Stimulated activated effector memory CD8-positive, alpha-beta T cell treated with anti-CD3 and anti-CD28 coated beads, Interleukin-12 subunit alpha, Interleukin-12 subunit beta, amount 100 ng/mL, for 72 hours (primary cell): ENCODE results near the gene PLEKHA5.

Source experiments
- ATAC-seq: fragments of 150-1000 bp; cut with Tn5 transposase; 2 replicates; pipeline ENCODE4 v1.10.0; 2021
- DNase-seq, 2 donors: peaks; one replicate each; pipeline ENCODE4 v3.0.0; 2021 to 2022; ENCODE audit warnings: low spot score in 2 of 2
- H3K27ac Mint-ChIP-seq: one replicate; pipeline ENCODE4 v1.8.0; 2022; ENCODE audit warnings: mild to moderate bottlenecking, mixed read lengths
- H3K36me3 Mint-ChIP-seq: one replicate; pipeline ENCODE4 v1.8.0; 2022; ENCODE audit warnings: mild to moderate bottlenecking, mixed read lengths
- H3K4me1 Mint-ChIP-seq: one replicate; pipeline ENCODE4 v1.8.0; 2022; ENCODE audit warnings: mixed read lengths
- H3K4me3 Mint-ChIP-seq: one replicate; pipeline ENCODE4 v1.8.0; 2022; ENCODE audit warnings: mild to moderate bottlenecking, mixed read lengths
- H3K9me3 Mint-ChIP-seq: one replicate; pipeline ENCODE4 v1.8.0; 2022; ENCODE audit warnings: mixed read lengths

PLEKHA5 gene

GRCh38 chr12:19113464-19113863, 16.1 kb upstream of the PLEKHA5 start:
- Mint-ChIP-seq H3K27ac (no peak overlapping the region), H3K9me3 (no peaks in the 10 kb centered on the region), H3K4me1 (no peaks in the 10 kb centered on the region), H3K36me3 (no peaks in the 10 kb centered on the region), H3K4me3 (no peak overlapping the region)
- DNase-seq (no peak), ATAC-seq (no peak)

DNA sequence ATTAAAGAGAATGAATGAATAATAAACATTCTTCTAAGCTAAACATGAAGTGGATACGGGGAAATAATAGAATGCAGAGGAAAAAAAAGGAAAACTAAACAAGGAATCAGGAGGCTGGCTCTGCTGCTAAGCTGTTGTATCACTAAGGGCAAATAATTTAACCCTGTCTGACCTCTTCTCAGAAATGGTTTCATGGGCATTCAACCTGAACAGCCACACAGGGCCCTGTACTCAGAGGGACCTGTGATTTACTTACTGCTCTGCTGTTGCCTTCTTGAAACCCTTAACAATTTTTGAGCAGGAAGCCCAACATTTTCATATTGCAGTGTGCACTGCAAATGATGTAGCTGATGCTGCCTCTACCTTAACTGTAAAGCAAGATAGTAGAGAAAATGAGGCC, 14.2 kb upstream of the PLEKHA5 start:
- Mint-ChIP-seq H3K36me3 (no peaks in the 10 kb centered on the region), H3K4me1 (no peaks in the 10 kb centered on the region), H3K4me3 (no peak overlapping the region), H3K27ac (no peak overlapping the region), H3K9me3 (no peaks in the 10 kb centered on the region)
- no peak for DNase-seq
- ATAC-seq: no peak

- Mint-ChIP-seq H3K4me3 (no peak overlapping the region), H3K9me3 (no peaks in the 10 kb centered on the region), H3K27ac (no peak overlapping the region), H3K36me3 (no peaks in the 10 kb centered on the region), H3K4me1 (no peaks in the 10 kb centered on the region)
- no peak for ATAC-seq
- DNase-seq: no peak
These were observed 10.1 kb upstream of the PLEKHA5 start for GRCh38 chr12:19119440-19119839.

GRCh38 chr12:19120795-19121194, 8.7 kb upstream of the PLEKHA5 start:
- Mint-ChIP-seq H3K36me3 (no peaks in the 10 kb centered on the region), H3K9me3 (no peaks in the 10 kb centered on the region), H3K4me1 (no peaks in the 10 kb centered on the region), H3K4me3 (no peak overlapping the region), H3K27ac (no peak overlapping the region)
- DNase-seq (no peak), ATAC-seq (no peak)

- H3K4me3 Mint-ChIP-seq: no peak overlapping the region
- DNase-seq: no peak
These were observed 8.0 kb upstream of the PLEKHA5 start for GRCh38 chr12:19121449-19122018.

DNA sequence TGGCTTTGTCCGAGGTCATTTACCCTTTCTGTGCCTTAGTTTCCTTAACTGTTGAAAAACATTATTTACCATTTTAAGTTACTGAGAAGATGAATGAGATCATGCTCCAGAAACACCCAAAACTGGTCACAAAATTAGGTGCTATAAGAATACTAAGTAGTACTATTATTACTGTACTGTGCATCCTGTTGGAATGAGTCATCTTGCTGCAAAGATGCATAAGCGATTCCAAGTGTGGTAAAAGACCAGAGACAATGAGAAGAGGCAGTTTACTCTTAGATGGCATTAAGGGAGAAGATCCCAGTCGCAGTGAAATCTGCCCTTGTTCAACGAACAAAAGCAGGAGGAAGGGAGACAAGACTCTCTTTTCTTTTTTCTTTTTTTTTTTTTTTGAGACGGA, 4.2 kb upstream of the PLEKHA5 start:
- peak overlapping the region; percentile 48 for H3K4me3 Mint-ChIP-seq
- DNase-seq (no peak), ATAC-seq (peak; percentile 88)
- H3K9me3 Mint-ChIP-seq: peaks cover 12% of the 10 kb centered on the region
- H3K4me1 Mint-ChIP-seq: peaks cover 2% of the 10 kb centered on the region
- H3K36me3 Mint-ChIP-seq: no peaks in the 10 kb centered on the region
- H3K27ac Mint-ChIP-seq: peak overlapping the region; percentile 58

More at GRCh38 chr12:19121449-19122018, 8.0 kb upstream of the PLEKHA5 start:
- Mint-ChIP-seq H3K4me1 (no peaks in the 10 kb centered on the region), H3K27ac (no peak overlapping the region), H3K36me3 (no peaks in the 10 kb centered on the region), H3K9me3 (no peaks in the 10 kb centered on the region)
- no peak for ATAC-seq

DNA sequence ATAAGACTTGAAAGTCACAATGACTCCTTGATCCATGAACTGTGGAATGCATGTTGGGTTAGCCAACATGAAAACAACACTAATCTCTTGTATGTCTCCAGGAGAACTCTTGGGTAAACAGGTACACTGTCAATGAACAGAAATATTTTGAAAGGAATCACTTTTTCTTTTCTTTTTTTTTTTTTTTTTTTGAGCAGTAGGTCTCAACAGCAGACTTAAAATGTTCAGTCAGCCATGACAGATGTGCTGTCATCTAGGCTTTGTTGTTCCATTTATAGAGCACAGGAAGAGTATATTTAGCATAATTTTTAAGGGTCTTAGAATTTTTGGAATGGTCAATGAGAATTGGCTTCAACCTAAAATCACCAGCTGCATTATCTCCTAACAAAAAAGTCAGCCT, 2.3 kb upstream of the PLEKHA5 start:
- peaks cover 12% of the 10 kb centered on the region for H3K9me3 Mint-ChIP-seq
- no peak overlapping the region for H3K27ac Mint-ChIP-seq
- H3K4me3 Mint-ChIP-seq: no peak overlapping the region
- DNase-seq: no peak
- no peak for ATAC-seq
- peaks cover 14% of the 10 kb centered on the region for H3K4me1 Mint-ChIP-seq
- no peaks in the 10 kb centered on the region for H3K36me3 Mint-ChIP-seq

- peaks cover 14% of the 10 kb centered on the region for H3K4me1 Mint-ChIP-seq
- H3K4me3 Mint-ChIP-seq: peak overlapping the region; percentile 93
- DNase-seq: no peak
- no peaks in the 10 kb centered on the region for H3K36me3 Mint-ChIP-seq
- no peak for ATAC-seq
- peak overlapping the region; percentile 68 for H3K27ac Mint-ChIP-seq
- peaks cover 12% of the 10 kb centered on the region for H3K9me3 Mint-ChIP-seq
These were observed 1.0 kb upstream of the PLEKHA5 start for GRCh38 chr12:19128485-19128884.

- Mint-ChIP-seq H3K9me3 (peaks cover 12% of the 10 kb centered on the region), H3K27ac (peak overlapping the region; percentile 68), H3K4me1 (peaks cover 14% of the 10 kb centered on the region), H3K4me3 (peak overlapping the region; percentile 93), H3K36me3 (no peaks in the 10 kb centered on the region)
- DNase-seq (no peak), ATAC-seq (no peak)
These were observed 429 bp upstream of the PLEKHA5 start for GRCh38 chr12:19129122-19129485.

GRCh38 chr12:19130224-19131024, 891 bp downstream of the PLEKHA5 start:
- Mint-ChIP-seq H3K4me3 (peak overlapping the region; percentile 93), H3K27ac (peak overlapping the region; percentile 82)
- ATAC-seq: peak; percentile 44

DNA sequence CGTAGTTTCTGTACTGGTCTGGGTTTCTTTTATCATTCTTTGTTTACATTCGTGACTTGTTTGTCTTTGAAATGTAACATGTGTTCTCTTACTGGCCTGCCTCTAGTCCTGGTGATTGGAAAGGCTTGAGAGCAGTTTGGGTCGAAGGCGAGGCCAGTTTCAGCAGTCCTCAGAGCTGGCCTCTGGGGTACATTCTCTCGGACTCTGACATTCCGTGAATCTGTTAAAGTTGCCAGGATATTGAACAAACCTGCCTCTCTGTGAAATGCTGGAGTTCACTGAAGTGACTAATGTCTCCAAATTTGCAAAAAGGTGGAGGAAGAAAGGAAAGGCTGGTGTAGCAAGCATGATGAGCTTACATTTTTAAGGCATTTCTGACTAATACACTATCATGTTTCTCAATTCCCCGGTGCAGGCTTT, 1.5 kb downstream of the PLEKHA5 start:
- DNase-seq: no peak
- Mint-ChIP-seq H3K4me3 (peak overlapping the region; percentile 93), H3K27ac (peak overlapping the region; percentile 82), H3K4me1 (peaks cover 14% of the 10 kb centered on the region), H3K9me3 (peaks cover 12% of the 10 kb centered on the region), H3K36me3 (no peaks in the 10 kb centered on the region)
- ATAC-seq: no peak

More at GRCh38 chr12:19130224-19131024, 891 bp downstream of the PLEKHA5 start:
- H3K9me3 Mint-ChIP-seq: peaks cover 12% of the 10 kb centered on the region
- peak; percentile 24 to 61 for DNase-seq
- peaks cover 14% of the 10 kb centered on the region for H3K4me1 Mint-ChIP-seq
- H3K36me3 Mint-ChIP-seq: no peaks in the 10 kb centered on the region

DNA sequence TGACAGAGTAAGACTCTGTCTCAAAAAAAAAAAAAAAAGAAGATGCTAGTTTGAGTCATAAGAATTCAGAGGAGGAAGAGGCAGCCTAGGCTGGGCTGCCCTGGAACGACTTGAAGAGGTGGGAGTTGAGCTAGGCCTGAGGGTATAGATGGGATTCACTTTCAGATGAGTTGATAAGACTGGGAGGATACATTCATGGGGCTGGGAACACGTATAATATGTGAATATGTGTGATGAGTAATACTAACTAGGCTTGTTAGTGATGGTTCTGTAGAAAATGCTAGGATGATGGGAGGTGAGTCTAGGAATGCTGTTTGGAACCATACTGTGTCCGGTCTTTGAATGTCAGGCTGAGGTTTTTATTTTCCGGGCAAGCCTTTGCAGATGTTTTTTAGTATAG, 9.0 kb downstream of the PLEKHA5 start:
- no peak for DNase-seq
- H3K4me1 Mint-ChIP-seq: peaks cover 5% of the 10 kb centered on the region
- H3K4me3 Mint-ChIP-seq: no peak overlapping the region

DNA sequence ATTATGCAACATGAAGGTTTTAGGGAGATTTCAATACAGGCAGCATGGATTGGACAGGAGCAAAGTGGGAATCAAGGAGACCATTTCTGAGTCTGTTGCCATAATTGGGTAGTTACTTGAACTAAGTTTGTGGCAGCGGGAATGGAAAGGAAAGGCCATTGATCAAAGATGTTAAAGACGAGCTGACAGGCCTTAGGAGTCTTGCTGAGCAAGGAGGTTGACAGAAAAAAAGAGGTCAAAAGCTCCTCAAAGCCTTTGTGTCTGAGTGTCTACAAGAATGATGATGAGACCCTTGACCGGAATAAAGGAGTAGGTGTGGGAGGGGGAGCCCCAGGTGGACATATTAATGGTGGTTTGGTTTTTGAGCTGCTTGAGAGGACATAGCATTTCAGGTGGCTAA, 9.4 kb downstream of the PLEKHA5 start:
- ATAC-seq (no peak), DNase-seq (no peak)
- no peaks in the 10 kb centered on the region for H3K9me3 Mint-ChIP-seq
- no peak overlapping the region for H3K4me3 Mint-ChIP-seq
- no peak overlapping the region for H3K27ac Mint-ChIP-seq
- no peaks in the 10 kb centered on the region for H3K36me3 Mint-ChIP-seq
- H3K4me1 Mint-ChIP-seq: peaks cover 5% of the 10 kb centered on the region

More for the DNA sequence above, 9.0 kb downstream of the PLEKHA5 start:
- ATAC-seq: no peak
- Mint-ChIP-seq H3K27ac (no peak overlapping the region), H3K9me3 (no peaks in the 10 kb centered on the region), H3K36me3 (no peaks in the 10 kb centered on the region)

GRCh38 chr12:19139615-19140194, 10.2 kb downstream of the PLEKHA5 start:
- DNase-seq: no peak
- Mint-ChIP-seq H3K9me3 (no peaks in the 10 kb centered on the region), H3K36me3 (no peaks in the 10 kb centered on the region), H3K27ac (no peak overlapping the region), H3K4me3 (no peak overlapping the region), H3K4me1 (peaks cover 5% of the 10 kb centered on the region)
- no peak for ATAC-seq

- DNase-seq (no peak), ATAC-seq (no peak)
- Mint-ChIP-seq H3K4me3 (no peak overlapping the region), H3K36me3 (no peaks in the 10 kb centered on the region), H3K4me1 (peaks cover 5% of the 10 kb centered on the region), H3K9me3 (no peaks in the 10 kb centered on the region), H3K27ac (no peak overlapping the region)
These were observed 11.1 kb downstream of the PLEKHA5 start for GRCh38 chr12:19140381-19141236.
